NCI-H226 (cell line): ENCODE measurements around the gene ALOXE3.

Source experiments
- DNase-seq: peaks from one replicate; pipeline ENCODE4 v3.0.0-alpha.2; 2015

ALOXE3 gene

DNA sequence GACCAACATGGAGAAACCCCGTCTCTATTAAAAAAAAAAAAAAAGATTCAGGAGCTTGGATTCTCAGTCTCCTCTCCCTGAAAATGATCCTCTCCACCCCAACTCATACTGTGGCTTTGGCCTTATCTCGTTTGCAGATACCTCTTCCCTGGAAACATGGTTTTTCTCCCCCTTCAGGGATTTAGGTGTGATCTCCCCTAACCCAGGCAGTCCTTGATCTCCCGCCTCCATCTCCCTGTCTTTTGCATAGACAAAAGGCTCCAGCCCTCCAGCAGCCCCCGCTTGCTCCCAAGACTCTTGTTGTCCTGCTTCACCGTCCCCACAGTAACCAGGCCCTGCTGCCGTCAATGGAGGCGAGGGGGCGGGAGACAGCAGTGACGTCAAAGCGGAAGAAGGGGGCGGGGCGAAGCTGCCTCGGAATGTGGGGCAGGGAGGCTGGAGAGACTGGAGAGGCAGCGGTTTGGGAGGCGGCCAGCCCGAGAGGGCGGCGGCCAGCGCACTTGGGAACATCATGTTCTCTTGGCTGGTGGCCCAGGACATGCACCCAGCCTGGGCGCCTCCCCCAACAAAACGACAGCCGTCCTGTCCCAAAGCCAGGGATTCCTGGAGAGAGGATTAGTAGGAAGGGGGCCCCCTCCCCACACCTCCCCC lies 35.8 kb upstream of the ALOXE3 start:
- peak; percentile 96 for DNase-seq

- peak; percentile 98 for DNase-seq
Observed at GRCh38 chr17:8153525-8153956, 35.2 kb upstream of the ALOXE3 start.

DNA sequence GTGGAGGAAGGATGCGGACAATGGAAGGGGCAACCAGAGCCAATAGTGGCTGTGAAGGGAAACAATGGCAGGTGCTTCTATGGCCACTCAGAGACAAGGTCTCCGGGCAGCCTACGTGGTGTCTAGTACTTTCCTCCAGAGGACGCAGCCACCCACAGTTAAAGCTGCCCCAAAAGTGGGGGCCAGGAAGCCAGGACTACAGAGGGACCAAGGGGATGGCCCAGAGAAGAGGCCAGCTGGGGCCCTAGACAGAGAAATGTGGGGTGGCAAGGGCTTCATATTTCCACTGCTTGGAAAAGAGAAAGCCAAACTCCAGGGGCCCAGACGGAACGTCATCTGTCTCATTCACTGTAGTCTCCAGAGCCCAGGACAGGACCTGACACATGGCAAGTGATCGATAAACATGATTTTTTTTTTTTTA lies 34.7 kb upstream of the ALOXE3 start:
- no peak for DNase-seq

GRCh38 chr17:8152112-8152775 lies 33.9 kb upstream of the ALOXE3 start, which contains the start of gene PER1:
Gene PER1, minus strand, starts transcription at chr17:8152404. Its CDS starts 1,698 bp downstream, at chr17:8150706.
- peak; percentile 95 for DNase-seq

DNA sequence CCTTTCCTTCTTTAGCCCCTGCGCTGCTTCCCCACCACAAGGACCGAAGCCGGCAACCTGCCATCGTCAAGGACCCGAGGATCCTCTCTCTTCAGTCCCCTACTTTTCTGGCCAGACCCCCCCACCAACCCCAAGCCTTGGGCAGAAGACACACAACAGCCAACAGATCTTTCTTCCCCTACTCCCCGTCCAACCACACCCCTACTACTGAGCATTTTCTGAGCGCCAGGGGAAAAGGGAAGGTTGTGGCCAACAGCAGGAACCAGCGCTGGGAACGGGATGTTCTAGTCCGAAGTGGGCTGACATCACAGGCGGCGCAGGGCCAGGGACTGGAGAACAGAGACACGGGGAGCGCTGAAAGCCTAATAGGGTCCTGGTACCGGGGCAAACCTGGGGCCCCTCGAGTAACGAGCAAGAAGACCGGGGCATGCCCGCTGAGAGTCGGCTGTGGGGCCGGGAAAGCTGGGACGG lies 33.4 kb upstream of the ALOXE3 start:
- peak; percentile 44 for DNase-seq

GRCh38 chr17:8151120-8151640 lies 32.9 kb upstream of the ALOXE3 start:
- DNase-seq = no peak

- DNase-seq = no peak
Observed at GRCh38 chr17:8150194-8151119, 32.1 kb upstream of the ALOXE3 start.

DNA sequence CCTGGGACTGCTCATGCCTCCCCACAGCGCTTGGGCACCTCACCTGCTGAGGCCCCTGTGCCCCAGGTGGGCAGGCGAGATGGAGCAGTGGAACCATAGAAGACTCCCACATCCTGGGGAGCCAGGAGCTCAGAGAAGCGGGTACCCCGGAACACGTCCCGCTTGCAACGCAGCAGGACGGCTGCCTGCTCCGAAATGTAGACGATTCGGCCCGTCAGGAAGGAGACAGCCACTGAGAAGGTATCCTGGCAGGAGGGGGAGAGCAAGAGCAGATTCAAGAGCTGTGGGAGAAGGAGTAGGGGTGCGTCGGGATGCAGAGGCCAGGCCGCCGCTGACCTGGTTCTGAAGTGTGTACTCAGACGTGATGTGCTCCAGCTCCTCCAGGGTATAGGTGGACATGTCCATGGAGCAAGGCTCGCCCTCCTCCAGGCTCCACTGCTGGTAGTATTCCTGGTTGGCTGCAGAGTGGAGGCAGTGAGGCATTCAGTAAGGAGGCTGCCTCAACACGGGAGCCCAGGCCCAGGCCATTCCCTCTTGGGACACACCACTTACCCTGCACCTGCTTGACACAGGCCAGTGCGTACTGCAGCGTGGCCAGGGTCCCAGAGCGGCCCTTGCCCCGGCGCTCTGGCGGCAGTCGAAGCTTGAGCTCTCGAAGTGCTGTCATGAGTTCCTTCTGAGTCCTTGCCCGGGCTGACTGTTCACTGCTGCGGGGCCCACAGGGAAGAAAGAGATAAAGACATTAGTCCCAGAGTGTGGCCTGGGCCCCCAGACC lies 31.3 kb upstream of the ALOXE3 start:
- DNase-seq = no peak

DNA sequence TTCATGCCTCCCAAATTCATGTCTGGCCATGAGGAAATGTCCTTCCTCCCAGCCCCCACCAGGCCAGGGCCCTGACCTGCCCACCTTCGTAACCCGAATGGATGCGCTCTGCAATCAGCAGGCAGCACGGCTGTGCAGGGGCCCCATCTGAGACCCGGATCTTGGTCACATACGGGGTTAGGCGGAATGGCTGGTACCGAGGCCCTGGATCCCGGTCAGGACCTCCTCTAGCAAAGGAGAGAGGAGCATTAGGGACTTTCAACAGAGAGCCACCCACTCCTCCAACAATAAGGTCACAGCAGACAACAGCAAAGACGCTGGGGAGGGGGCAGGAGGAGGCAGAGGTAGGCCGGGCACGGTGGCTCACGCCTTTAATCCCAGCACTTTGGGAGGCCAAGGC lies 30.2 kb upstream of the ALOXE3 start:
- DNase-seq = no peak

- DNase-seq = no peak
Observed at GRCh38 chr17:8147805-8148404, 29.6 kb upstream of the ALOXE3 start.

DNA sequence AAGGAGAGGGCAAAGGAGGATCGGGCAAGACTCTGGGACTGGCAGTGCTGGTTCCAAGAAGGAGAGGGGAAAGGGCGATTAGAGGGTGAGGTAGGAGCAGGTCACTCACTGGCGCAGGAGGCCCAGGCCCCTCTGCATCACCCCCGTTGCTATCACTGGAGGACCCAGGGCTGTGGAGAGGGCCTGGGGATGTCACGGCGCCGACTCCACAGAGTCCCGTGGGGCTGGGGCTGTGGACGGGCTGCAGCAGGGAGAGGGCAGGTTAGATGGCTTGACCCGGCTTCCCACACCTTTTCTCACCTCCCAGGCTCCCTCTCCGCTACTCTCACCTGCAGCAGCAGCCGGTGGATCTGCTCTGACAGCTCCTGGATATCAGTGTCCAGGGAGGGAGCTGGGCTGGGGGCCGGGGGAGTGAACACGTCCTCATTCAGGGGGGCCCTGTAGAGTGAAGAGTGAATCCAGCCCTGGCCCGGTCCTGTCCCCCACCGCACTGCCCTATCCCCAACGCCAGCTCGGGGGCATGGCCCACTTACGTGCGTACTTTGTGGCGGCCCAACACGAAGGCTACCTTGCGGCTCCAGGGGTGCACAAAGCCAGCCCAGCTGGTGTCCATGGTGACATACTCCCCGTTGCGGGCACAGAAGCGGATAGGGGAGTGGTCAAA lies 29.0 kb upstream of the ALOXE3 start:
- no peak for DNase-seq

DNA sequence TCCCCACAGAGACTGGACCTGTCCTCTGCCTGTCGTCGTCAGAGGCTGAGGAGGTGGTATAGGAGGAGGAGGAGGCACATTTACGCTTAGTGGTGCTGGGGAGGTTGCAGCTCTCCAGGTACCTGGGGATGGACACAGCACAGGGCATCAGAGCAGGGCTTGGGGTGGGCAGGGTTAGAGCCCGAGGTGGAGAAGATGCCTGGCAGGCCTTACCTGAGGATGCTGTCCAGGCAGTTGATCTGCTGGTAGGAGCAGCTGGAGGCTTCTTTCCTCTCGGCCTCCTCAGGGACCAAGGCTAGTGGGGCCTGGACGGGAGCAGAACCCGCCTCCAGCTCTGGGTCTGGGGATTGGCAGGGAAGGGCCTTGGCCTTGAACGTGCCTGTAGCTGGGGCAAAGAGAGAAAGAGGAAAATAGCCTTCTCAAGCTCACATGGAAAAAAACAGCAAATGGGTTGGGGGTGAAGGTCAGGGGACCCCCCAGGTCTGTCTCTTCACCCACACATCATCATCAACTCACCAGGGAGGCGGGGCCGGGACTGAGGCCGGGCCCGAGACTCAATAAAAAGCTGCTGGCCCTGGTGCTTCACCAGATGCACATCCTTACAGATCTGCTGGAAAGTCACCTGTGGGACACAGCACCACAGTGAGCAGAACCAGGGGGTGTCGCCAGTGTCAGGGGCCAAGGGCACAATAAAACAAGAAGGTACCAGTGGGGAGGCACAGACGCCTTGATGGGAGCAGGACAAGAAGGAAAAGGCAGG lies 28.2 kb upstream of the ALOXE3 start:
- no peak for DNase-seq

GRCh38 chr17:8145811-8146210 lies 27.5 kb upstream of the ALOXE3 start:
- DNase-seq = no peak

DNA sequence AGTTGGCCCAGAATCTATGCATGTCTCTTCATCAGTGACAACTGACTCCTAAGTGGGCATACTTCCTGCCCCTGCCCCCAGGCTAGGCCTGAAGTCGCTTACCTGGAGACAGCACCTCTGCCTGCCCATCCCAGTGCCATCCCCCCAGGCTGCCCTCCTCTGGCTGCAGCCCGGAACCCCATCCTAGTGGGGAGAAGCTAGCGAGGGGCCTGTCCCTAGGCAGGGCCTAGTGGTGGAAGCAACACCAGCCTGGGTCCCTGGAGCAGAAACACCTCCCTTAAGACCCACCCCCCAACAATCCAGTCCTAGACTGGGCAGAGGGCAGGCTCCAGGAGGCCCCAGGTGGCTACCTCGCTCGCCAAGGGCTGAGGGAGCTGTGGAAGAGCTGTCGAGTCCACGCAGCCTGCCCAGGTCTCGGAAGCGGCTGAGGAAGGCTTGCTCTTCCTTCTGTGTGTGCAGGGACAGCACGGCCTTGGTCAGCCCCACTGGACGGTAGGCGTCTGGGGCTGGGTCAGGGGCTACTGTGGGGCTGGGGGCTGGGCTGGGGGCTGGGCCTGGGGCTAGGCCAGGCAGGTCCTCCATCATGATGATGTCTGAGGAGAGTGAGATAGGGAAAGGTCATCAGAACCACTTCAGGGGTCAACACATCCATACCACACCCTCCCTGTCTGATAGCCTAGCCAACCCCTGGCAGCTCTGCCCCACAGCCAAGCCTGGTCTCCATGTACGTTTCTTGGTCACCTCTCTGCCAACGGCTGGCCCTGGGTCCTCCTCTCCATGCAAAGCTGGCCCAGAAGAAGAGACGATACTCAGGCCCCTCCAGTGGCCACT lies 26.3 kb upstream of the ALOXE3 start:
- no peak for DNase-seq

GRCh38 chr17:8143581-8144400 lies 25.5 kb upstream of the ALOXE3 start:
- no peak for DNase-seq

DNA sequence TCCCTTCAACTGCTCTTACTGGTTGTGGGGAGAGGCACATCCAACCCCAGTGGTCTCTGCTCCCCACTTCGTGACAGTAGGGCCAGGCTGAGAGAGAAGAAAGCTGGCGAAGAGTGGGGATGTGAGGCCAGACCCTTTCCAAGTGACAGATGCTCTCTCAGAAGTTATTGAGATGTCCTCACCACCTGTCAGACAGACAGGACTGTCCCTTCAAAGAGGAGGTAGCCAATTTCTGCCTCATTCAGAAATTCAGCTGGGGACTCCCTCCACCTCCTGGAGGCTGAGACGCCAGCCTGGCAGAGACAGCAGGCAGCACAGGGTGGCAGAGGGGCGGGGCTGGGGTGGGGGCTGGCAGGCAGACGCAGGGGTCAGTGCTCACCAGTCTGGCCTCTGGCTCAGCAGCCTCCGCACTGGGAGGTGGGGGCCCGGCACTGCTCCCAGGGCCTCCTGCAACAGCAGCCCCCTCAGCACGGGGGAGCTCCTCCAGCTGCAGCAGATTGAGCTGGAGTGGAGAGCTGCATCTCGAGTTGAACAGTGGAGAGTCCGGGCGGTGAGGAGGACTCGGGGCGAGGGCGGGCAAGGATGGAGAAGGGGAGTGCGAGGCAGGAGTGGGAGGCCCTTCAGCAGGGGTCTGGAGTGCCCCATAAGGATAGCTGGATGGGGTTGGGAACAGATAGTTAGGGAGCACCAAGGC lies 24.7 kb upstream of the ALOXE3 start:
- no peak for DNase-seq

DNA sequence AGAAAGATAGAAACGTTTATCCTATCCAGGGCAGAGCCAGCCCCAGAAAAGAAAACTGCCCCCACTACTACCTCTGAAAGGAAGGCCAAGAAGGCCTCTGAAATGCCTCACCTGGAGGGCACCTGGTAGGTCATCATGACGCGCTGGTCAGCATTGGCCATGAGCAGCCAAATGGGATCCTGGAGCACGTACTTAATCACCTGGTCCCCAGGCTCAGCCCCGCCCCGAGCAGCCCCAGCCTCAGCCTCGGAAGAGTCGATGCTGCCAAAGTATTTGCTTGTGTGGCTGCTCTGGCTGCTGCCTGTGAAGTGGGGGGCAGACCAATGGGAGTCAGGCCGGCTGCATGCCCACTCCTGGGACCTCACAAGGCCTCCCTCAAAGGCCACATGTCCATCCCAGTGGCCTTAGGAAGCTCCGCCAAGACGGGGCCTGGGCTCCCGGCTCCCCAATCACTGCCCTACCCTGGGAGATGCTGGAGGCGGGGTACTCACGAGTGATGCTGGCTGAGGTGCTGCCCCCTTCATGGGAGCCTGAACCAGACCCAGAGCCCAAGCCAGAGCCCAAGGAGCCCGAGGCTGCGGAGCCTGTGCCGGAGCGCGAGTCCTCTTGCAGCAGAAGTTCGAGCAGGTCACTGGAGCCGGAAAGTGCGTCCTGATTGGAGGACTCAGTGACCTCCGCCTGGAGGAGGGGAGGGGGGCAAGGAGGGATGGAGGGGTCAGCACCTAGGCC lies 24.0 kb upstream of the ALOXE3 start:
- DNase-seq = no peak
